Inferior parietal cortex (tissue), 1 donor: Measurements from ENCODE around the gene MTURN.

Source experiments
- DNase-seq: peaks from one replicate; pipeline ENCODE4 v3.0.0-alpha.2; 2016; ENCODE audit errors: extremely low spot score

The MTURN gene

DNA sequence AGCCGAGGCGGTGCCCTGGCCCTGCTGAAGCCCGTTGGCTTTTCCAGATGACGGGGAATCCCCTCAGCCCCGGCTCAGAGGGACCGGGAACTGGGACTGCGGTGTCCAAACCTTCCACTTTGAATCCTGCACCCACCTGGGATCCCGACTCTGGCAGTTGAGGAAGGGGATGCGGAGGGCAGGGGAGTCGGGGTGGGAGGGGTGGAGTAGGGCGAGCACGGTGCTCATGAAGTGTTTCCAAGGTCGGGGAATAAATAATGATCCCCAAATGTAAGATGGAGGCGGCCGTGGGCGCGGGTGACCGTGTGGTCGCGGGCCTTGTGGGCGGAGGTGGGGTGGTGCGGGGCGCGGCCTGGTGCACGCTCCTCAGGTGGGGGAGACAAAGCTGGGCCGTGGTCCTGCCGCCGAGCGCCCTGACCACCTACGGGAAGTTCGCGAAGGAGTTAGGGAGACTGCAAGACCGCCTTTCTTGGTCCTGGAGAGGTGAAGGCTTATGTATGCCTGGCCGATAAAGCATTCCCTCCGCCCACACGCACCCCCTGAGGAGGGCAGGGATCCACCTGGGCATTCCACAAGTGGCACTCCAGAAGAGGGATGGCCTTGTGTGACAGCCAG lies 1.4 kb downstream of the MTURN start:
- no peak for DNase-seq

DNA sequence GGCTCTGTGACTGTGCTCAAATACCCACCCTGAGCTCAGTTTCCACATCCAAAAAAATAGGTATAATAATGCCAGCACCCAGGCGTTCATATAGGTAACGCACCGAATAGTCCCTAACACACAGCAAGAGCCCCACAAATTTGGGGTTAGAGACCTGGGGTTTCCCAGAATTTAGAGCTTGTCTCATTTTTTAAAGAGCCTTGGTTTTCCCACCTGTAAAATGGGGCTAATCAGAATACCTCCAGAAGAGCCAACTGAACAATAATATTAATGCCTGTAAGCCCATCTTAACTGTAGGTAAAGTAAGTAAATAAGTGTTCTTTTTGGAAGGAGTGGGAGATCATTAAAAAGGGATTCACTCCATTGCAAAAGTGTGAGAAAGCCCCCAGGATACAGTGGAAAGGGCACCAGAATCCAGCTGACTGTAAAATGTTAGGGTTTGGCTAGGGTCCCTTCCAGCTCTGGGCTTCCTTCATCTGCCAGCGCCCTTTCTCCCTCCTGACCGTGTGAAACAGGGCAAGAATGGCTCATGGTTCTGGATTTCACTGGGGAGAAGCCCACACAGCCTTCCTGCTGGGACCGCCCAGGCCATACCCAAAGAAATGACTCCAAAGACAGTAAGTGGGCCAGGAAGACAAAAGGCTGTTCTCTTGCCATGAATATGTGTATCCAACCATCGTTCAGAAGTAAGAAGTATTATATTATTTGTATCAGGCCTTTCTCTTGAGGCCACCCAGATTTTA lies 2.1 kb downstream of the MTURN start:
- no peak for DNase-seq

- no peak for DNase-seq
These were observed 5.1 kb downstream of the MTURN start for GRCh38 chr7:30139836-30140384.

DNA sequence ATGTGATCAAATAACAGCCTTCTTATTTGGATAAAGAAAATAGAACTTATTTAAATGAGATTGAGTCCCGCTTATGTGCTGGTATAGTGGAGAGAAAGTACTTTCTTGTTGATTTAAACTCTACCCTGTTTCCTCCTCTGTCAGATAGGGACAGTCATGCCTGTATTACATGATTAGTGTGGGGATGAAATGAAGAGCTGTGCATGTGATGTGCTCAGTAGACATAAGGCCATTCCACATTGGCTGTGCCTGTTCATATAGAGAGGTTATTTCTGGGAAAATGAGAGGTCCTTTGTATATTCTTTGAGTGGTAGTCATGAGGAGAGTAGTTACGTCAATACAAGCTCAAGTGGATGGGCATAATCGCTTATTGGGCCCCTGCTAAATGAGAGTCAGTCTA lies 5.7 kb downstream of the MTURN start:
- no peak for DNase-seq

DNA sequence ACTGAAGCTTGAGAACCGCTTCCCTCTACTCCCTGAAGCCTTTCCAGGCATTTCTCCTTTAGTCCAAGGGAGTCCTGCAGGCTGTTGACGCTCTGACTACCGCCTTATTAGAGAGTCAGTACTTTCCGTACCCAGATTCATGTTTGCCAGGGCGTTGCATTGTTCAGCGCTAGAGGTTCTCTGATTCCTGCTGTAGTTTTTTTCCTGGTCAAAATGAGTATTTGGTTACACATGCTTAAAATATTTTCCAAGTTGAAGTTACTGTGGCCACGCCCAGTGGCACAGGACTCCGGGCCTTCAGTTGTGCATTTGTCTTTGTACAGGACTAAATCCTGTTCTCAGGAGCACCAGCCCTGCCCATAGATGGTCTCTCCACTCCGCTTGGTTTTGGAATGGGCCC lies 7.9 kb downstream of the MTURN start:
- no peak for DNase-seq

DNA sequence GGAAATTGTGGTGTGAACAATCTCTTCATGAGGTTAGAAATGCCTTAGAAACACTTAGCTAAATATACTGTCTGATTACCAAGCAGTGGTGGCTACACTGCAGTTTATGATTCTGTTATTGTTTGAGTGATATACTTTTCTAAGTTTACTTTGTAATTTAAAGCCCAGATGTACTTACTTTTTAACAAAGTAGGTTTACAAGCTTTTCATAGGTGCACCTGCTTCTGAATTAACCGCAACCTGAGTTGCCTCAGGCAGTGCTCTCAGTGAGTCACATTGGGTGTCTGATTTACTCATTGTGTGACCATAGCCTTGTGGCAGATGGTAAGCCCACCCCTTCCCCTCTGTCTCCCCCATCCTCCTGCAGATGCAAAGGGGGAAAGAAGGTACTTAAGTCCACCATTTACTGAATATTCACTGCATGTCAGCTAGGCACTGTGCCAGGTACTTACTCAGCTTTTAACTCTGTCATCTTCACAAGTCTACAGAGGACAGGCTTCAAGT lies 9.0 kb downstream of the MTURN start:
- DNase-seq: no peak

DNA sequence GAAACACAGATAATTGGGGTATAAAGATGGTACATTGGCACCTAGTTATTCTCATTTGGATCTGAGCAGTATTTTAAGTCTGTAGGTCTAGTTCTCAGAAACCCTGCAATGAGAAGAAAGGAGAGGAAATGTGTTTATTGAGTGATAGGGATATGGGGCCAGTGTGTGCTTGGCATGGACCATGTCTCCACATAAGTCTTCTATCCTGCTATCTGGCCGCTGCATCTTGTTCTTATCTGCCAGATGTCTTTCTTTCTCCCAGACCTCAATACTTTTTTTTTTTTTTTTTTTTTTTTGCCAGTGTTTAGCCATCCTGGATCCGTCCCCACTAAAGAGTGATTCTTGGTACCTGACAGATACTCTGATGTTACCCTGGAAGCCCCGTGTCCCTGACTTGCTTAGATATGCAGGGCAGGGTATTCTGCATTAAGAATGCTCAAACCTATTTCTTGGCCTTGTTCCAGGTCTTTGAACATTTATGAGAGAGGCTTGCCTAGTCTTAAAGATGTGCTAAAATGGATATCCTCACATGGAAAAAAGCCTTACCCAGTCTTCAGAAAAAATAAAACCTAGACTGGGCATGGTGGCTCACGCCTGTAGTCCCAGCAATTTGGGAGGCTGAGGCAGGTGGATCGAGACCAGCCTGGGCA lies 10.0 kb downstream of the MTURN start:
- no peak for DNase-seq

DNA sequence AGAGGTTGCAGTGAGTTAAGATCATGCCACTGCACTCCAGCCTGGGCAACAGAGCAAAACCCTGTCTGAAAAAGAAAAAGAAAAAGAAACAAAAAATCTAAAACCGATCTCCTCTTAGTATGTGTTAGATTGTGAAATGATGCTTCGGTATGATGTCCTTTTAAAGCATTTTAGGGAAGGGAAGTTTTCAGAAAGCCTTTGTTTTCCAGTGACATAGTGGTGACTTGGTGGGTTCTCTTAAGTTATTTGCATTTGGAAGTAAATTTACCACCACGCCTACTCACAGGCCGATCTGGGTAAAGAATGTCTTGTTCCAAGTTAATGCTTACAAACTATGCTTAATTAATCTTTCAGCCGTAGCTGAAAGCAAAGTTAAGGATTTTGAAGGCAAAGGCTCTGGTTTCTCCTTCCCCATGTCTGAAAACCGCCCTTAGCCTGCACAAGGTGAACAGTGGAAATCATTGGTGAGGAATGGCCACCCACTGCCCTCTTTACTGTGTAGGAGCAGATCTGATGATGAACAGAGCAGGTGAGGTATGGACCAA lies 10.7 kb downstream of the MTURN start:
- no peak for DNase-seq

GRCh38 chr7:30146127-30146612 lies 11.4 kb downstream of the MTURN start:
- no peak for DNase-seq

DNA sequence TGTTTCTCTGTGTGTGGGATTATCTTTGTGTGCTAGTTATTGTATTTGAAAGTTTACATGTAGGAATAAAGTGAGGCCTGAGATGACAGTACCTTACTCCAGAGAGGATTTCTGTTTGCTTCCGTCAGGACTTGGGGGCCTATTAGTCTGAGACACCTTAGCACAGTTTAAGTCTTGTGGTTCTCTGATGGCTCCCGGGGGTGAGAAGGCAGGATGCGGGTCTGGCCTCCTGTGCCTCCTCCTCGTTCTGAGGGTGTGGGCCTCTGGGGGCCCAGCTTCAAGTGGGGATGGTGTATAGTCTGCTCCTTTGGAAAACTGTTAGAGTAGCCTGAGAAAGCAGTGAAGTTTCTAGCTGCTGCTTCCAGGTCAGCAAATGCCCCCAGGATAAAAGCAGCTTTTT lies 12.4 kb downstream of the MTURN start:
- no peak for DNase-seq

- no peak for DNase-seq
These were observed 13.0 kb downstream of the MTURN start for GRCh38 chr7:30147785-30148184.

GRCh38 chr7:30148426-30148825 lies 13.6 kb downstream of the MTURN start:
- DNase-seq: no peak

DNA sequence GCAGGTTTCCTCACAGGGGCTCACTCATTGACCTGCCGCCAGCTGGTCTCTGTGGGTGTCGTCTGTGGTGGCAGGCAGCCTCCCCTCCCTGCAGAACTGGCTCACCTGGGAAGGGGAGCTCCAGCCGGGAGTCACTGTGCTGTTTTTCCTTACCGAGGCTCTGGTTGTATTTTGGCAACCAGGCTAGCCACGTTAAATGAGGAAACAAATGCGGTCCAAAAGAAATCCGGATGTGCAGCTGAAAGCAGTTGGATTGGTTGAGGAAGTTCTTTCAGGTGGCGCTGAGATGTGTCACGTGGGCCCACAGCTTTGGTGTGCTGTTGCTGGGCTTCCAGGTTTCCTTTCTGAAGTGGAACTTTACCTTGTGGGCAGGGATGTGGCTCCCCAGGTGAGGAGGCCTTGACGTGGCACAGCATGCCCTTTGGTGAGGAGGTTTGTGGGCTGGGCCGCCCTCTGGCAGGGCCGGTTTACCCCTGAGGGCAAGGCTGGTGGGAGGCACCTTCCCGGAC lies 14.2 kb downstream of the MTURN start:
- no peak for DNase-seq

DNA sequence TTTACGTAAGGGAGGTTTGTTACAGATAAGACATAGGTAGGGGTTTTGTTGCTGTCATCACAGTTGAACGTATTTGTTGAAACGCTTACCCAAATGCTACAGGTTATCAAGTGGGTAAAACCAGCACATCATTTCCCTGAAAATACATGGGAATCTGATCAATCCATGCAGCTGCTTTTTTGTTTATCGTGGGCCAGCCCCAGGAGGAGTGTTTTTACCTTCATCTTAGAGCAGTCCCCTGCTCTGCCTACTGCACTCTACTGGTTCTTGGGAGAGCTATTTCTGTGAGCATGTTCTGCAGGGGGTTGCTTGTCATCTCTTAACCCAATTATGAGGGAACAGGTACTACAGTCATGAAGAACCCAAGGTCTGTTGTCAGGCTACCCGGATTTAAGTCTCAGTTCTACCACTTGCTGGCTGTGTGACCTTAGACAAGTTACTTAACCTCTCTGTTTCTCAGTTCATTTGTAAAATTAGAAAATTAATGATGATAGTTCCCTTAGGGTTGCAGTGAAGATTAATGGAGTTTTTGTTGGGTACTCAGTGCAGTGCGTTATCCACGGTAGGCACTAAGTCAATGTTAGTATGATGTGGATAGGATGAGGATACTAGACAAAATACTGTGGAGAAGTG lies 15.0 kb downstream of the MTURN start:
- no peak for DNase-seq

- no peak for DNase-seq
These were observed 15.9 kb downstream of the MTURN start for GRCh38 chr7:30150711-30151110.

DNA sequence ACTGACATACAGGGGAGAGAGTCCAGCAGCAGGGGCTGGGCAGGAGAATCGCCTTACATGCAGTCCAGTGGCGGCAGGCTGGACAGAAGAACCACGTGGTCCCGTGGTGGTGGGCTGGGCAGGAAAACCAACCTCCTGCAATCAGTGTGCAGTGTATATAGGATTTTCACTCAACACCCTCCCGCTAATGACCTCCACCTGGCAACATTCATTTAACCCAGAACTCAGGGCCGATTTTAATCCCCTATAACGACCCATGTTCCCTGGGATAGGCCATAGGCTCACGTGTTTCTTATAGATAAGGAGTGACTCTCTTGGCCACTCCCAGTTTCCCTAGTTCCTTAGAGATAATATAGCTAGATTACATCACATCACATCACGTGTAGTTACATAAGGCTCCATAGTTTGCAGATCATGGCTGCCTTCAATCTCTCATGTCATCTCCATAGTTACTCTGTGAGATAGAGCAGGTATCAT lies 19.4 kb downstream of the MTURN start:
- DNase-seq: no peak

- DNase-seq: no peak
These were observed 20.7 kb downstream of the MTURN start for GRCh38 chr7:30155481-30155880.

- no peak for DNase-seq
These were observed 22.4 kb downstream of the MTURN start for GRCh38 chr7:30157204-30157603.

DNA sequence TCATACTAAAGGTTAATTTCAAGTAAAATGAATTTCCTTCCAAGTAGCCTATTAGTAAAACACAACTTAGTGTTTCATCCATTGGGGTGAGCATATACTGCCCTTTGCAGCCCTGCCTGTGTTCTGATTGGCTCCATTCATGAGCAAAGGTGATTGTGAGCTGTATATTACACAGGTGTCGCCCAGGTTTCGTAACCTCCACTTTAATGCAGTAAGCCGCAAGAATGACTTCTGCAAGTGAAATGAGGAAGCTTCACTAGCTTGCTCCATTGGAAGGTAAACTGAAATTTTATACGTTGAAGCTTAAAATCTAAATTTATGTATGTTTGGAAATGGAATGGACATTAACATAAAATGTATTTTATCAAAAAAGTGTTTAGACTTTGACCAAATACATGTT lies 24.4 kb downstream of the MTURN start:
- DNase-seq: no peak

- DNase-seq: no peak
These were observed 24.9 kb downstream of the MTURN start for GRCh38 chr7:30159698-30160143.

DNA sequence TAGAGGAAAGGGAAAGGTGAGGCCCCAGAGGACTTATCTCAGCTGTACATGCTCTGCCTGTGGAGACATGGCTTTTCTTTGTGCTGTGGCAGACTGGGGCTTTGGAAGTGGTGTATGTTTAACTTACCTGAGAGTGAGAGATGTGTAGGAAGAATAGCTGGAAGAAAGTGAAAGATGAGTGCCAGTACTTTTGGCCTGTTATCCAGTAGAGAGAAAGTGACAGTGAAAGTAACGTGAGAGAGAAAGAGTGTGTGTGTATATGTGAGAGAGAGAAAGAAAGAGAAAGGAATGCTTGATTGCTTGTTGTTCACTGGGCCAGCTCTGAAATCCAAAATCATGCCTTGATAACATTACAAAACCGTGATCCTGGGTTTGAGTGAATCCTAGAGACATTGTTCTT lies 25.5 kb downstream of the MTURN start:
- DNase-seq: no peak
